GM19035 (cell line): ENCODE measurements around the gene OR10K1.
"Not testable (repeated sequence)": the region's sequence is repeated elsewhere in the genome, so short reads cannot be mapped to it uniquely, and the experiment has no call there.

ENCODE experiments used
- ATAC-seq: cut with Tn5 transposase; IDR thresholded peaks from one replicate; pipeline ENCODE4 v1.9.1; 2021; ENCODE audit not compliant: unreplicated experiment

The OR10K1 gene

GRCh38 chr1:158461534-158461933 lies at the start of gene OR10K1:
TSS of gene OR10K1 (plus strand) at chr1:158461834. CDS start at chr1:158465562, 3,728 bp downstream.
- no peak for ATAC-seq

- ATAC-seq, result no peak
Measured at GRCh38 chr1:158414651-158415345, 46.8 kb upstream of the OR10K1 start.

GRCh38 chr1:158417586-158417985 lies 44.0 kb upstream of the OR10K1 start:
- ATAC-seq, result no peak

GRCh38 chr1:158422212-158422611 lies 39.4 kb upstream of the OR10K1 start:
- ATAC-seq, result no peak

GRCh38 chr1:158425027-158425426 lies 36.6 kb upstream of the OR10K1 start:
- ATAC-seq, result no peak

GRCh38 chr1:158426137-158426536 lies 35.5 kb upstream of the OR10K1 start, which contains the start of gene OR10K2:
TSS of gene OR10K2 (minus strand) at chr1:158426237. CDS start at chr1:158420866, 5,371 bp downstream.
- no peak for ATAC-seq

- ATAC-seq, result not testable (repeated sequence)
Measured at GRCh38 chr1:158430163-158430562, 31.5 kb upstream of the OR10K1 start.

- no peak for ATAC-seq
Measured at GRCh38 chr1:158434741-158435140, 26.9 kb upstream of the OR10K1 start.

GRCh38 chr1:158445376-158445775 lies 16.3 kb upstream of the OR10K1 start:
- ATAC-seq, result no peak

- no peak for ATAC-seq
Measured at GRCh38 chr1:158454537-158454936, 7.1 kb upstream of the OR10K1 start.

- ATAC-seq, result no peak
Measured at GRCh38 chr1:158457246-158457645, 4.4 kb upstream of the OR10K1 start.

GRCh38 chr1:158458263-158458662 lies 3.4 kb upstream of the OR10K1 start:
- ATAC-seq, result no peak

GRCh38 chr1:158471920-158472319 lies 10.3 kb downstream of the OR10K1 start, which contains the start of gene OR10R2:
TSS of gene OR10R2 (plus strand) at chr1:158472220. CDS start at chr1:158472326, 106 bp downstream.
- no peak for ATAC-seq

- no peak for ATAC-seq
Measured at GRCh38 chr1:158485455-158485854, 23.8 kb downstream of the OR10K1 start.

GRCh38 chr1:158491316-158491715 lies 29.7 kb downstream of the OR10K1 start:
- no peak for ATAC-seq

GRCh38 chr1:158493054-158493453 lies 31.4 kb downstream of the OR10K1 start:
- no peak for ATAC-seq

GRCh38 chr1:158494796-158495195 lies 33.2 kb downstream of the OR10K1 start:
- no peak for ATAC-seq

- ATAC-seq, result no peak
Measured at GRCh38 chr1:158496374-158496773, 34.7 kb downstream of the OR10K1 start.

- ATAC-seq, result no peak
Measured at GRCh38 chr1:158506369-158506987, 44.8 kb downstream of the OR10K1 start.

- no peak for ATAC-seq
Measured at GRCh38 chr1:158507511-158507910, 45.9 kb downstream of the OR10K1 start.

- no peak for ATAC-seq
Measured at GRCh38 chr1:158509471-158510156, 48.0 kb downstream of the OR10K1 start.

GRCh38 chr1:158516966-158517365 lies 55.3 kb downstream of the OR10K1 start:
- ATAC-seq, result no peak
